GM19025 (cell line): ENCODE data around the gene DSCAM.

ENCODE experiments used
- ATAC-seq: cut with Tn5 transposase; IDR thresholded peaks from one replicate; pipeline ENCODE4 v1.9.1; 2021; ENCODE audit warnings: mild to moderate bottlenecking, low read depth, moderate library complexity; ENCODE audit not compliant: unreplicated experiment

Gene DSCAM

GRCh38 chr21:40671716-40672115 lies 175.2 kb downstream of the DSCAM start:
- no peak for ATAC-seq

GRCh38 chr21:40668555-40669275 lies 178.2 kb downstream of the DSCAM start:
- ATAC-seq, result no peak

GRCh38 chr21:40667967-40668366 lies 179.0 kb downstream of the DSCAM start:
- no peak for ATAC-seq

- no peak for ATAC-seq
Measured at GRCh38 chr21:40662889-40663288, 184.1 kb downstream of the DSCAM start.

- no peak for ATAC-seq
Measured at GRCh38 chr21:40660461-40660860, 186.5 kb downstream of the DSCAM start.

GRCh38 chr21:40658311-40658710 lies 188.6 kb downstream of the DSCAM start:
- no peak for ATAC-seq

GRCh38 chr21:40652436-40652835 lies 194.5 kb downstream of the DSCAM start:
- no peak for ATAC-seq

- ATAC-seq, result no peak
Measured at GRCh38 chr21:40647706-40648105, 199.3 kb downstream of the DSCAM start.

- ATAC-seq, result no peak
Measured at GRCh38 chr21:40646651-40647050, 200.3 kb downstream of the DSCAM start.

GRCh38 chr21:40641042-40641441 lies 205.9 kb downstream of the DSCAM start:
- ATAC-seq, result no peak

- ATAC-seq, result no peak
Measured at GRCh38 chr21:40640266-40640789, 206.6 kb downstream of the DSCAM start.

GRCh38 chr21:40639616-40640194 lies 207.3 kb downstream of the DSCAM start:
- no peak for ATAC-seq

GRCh38 chr21:40638466-40639251 lies 208.3 kb downstream of the DSCAM start:
- no peak for ATAC-seq

- ATAC-seq, result no peak
Measured at GRCh38 chr21:40636026-40636425, 210.9 kb downstream of the DSCAM start.

GRCh38 chr21:40635391-40635790 lies 211.6 kb downstream of the DSCAM start:
- ATAC-seq, result no peak

- ATAC-seq, result no peak
Measured at GRCh38 chr21:40634141-40634540, 212.8 kb downstream of the DSCAM start.

GRCh38 chr21:40633048-40633447 lies 213.9 kb downstream of the DSCAM start:
- ATAC-seq, result no peak

GRCh38 chr21:40631211-40631610 lies 215.7 kb downstream of the DSCAM start:
- ATAC-seq, result no peak

- ATAC-seq, result no peak
Measured at GRCh38 chr21:40625991-40626390, 221.0 kb downstream of the DSCAM start.

GRCh38 chr21:40623528-40623927 lies 223.4 kb downstream of the DSCAM start:
- ATAC-seq, result no peak

GRCh38 chr21:40622531-40622930 lies 224.4 kb downstream of the DSCAM start:
- no peak for ATAC-seq
